T follicular helper cell (primary cell): Measurements from ENCODE around the gene OR2L2.
"Not testable (repeated sequence)": the region's sequence is repeated elsewhere in the genome, so short reads cannot be mapped to it uniquely, and the experiment has no call there.

Source experiments
- DNase-seq: peaks from one replicate; pipeline ENCODE4 v3.0.0-alpha.2; 2020; ENCODE audit warnings: low read depth
- total RNA-seq, 2 experiments: gene quantifications; one replicate each; lab custom pipeline; 2026; lab: John Stamatoyannopoulos, UW

OR2L2 gene, protein sequence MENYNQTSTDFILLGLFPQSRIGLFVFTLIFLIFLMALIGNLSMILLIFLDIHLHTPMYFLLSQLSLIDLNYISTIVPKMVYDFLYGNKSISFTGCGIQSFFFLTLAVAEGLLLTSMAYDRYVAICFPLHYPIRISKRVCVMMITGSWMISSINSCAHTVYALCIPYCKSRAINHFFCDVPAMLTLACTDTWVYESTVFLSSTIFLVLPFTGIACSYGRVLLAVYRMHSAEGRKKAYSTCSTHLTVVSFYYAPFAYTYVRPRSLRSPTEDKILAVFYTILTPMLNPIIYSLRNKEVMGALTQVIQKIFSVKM
- 0 reads per million in 2 experiments for total RNA-seq

DNA sequence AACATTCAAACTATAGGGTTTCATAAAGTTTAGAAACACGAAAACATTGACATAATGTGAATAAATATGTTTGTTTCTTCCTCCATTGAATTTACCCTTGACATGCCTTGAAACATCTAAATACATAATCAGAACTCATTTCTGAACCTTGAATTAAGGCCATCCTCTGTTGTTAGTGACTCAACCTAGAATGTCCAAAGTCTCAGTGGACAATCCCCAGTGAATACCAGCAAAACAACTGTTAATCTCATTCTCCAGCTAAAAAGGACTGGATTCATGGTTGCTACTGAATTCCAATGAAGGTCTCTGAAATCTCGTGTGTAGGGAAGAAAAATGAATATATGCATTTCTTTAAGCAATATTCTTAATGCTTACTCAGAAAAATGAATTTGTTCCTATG, at the start of gene OR2L2:
OR2L2 (plus strand) TSS at position 301 of the 400 bp plus-strand sequence. CDS start 8,198 bp downstream, outside the sequence.
- no peak for DNase-seq

DNA sequence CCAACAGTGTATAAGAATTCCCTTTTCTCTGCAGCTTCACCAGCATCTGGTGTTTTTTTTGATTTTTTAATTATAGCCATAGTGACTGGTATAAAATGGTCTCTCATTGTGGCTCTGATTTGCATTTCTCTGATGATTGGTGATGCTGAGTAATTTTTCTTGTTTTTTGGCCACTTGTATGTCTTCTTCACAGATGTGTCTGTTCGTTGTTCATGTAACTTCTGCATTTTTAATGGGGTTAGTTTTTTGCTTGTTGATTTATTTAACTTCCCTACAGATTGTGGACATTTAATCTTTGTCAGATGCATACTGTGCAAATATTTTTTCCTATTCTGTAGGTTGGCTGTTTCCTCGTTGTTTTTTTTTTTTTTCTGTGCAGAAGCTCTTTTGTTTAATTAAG, 36.9 kb upstream of the OR2L2 start:
- no peak for DNase-seq

DNA sequence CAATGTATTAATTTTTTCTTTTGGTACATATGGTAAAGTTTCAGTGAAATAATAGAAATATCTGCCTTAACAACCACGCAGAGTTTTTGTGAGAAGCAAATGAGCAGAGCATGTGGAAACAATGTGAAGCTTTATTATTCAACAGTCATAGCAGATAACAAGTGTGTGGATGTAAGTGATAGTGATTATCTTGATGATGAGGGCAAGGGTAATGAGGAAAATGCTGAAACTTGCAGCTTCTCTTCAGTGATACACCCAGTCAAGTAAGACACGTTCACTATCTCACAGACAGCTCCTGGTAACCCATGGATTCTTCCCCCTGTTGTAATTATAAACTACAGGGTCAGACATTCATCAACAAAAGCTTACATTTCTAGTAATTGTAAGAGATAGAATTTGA, 31.1 kb upstream of the OR2L2 start:
- no peak for DNase-seq

DNA sequence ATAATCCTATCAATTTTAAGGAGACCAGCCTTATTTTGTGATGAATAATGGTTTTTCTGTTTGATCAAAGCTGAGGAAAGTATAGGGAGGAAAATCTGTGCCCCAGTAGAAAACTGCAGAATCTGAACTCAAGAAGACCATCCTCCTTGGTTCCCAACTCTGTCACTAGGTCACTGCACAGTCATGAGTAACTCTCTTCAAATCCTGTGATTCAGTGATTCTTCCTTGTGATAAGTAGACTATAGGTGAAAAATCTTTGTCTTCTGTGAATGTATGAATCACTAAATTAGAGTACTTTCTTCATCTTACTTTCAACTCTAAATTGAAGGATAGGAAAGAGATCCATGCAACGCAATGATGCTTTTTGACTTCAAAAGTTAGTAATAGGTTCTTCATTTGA, 29.7 kb upstream of the OR2L2 start:
- no peak for DNase-seq

DNA sequence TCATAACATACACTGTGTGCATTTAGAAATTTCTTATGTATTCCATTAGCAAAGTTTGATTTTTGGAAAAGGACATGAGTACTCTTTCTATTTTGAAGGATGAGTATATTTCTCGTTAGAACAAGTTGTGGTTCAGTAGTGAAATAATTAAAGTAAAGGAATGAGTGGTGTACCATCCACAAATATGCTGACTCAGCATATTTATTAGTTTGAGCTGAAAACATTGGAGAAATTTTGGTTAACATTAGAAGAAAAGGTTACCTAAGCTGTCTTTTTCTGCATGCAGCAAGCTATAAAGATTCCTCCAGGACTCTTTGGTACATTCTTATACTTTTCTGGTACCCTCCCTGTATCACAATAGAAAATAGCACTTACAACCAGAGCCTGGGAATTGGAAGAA, 22.1 kb upstream of the OR2L2 start:
- DNase-seq: no peak

DNA sequence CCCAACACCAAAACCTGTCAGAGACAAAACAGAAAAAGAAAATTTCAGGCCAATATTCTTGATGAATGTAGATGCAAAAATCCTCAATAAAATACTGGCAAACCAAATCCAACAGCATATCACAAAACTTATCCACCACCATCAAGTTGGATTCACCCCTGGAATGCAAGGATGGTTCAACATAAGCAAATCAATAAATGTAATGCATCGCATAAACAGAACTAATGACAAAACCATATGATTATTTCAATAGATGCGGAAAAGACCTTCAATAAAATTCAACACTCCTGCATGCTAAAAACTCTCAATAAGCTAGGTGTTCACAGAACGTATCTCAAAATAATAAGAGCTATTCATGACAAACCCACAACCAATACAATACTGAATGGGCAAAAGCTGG, 20.2 kb upstream of the OR2L2 start:
- no peak for DNase-seq

DNA sequence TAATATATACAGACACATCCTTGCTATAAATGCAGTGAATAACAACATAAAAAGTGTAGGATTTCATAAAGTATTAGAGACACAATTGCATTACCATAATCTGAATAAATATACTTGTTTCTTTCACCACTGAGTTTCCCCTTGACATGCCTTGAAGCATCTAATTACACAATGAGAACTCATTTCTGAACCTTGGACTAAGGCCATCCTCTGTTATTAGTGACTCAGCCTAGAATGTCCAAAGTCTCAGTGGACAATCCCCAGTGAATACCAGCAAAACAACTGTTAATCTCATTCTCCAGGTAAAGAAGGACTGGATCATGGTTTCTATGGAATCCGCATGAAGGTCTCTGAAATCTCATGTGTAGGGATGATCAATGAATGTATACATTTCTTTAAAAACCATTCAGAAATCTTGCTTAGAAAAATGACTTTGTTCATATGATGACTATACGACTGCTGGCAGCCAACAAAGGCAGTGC, 16.6 kb upstream of the OR2L2 start, which contains the start of gene OR2L5:
OR2L5 (plus strand) TSS at position 432 of the 482 bp plus-strand sequence. CDS start 8,288 bp downstream, outside the sequence.
- no peak for DNase-seq

DNA sequence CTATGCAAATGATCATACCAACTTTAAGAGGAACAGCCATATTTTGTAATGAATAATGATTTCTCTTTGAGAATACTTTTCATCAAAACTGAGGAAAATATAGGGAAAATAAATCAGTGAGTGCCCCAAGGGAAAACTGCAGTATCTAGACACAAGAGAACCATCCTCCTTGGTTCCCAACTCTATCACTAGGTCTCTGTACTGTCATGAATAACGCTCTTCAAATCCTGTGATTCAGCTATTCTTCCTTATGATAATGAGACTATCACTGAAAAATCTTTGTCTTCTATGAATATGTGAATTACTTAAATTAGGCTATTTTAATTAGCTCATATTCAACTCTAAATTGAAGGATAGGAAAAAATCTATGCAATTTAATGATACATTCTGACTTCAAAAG, 14.1 kb upstream of the OR2L2 start:
- DNase-seq: no peak

DNA sequence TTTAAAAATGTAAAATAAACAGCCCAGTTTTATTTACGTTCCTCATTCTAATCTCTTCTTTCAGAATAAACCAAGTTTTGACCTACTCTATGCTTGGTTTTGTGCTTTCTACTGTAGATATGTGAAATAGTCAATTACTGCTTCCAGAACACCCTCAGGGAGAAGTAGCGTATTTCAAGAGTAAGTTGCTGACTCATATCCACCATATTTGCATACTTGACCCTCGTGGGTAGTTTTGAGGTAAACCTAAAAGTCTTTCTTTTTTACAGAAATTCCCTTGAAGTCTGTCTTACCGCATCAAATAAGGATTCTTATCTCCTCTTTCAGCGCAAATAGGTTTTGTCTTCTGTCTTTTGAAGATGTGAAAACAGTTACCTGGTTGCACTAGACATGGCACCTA, 15.3 kb downstream of the OR2L2 start:
- DNase-seq: no peak

DNA sequence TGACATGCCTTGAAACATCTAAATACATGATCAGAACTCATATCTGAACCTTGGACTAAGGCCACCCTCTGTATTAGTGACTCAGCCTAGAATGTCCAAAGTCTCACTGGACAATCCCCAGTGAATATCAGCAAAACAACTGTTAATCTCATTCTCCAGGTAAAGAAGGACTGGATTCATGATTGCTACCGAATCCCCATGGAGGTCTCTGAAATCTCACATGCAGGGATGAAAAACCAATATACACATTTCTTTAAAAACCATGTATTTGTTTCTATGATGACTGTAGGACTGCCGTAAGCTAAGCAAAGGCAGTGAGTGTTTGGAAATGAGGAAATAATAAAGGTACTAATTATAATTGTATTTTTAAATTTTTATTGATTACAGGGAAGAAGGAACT, 16.7 kb downstream of the OR2L2 start, which contains the start of gene OR2L3:
OR2L3 (plus strand) TSS at position 301 of the 400 bp plus-strand sequence. CDS start 13,846 bp downstream, outside the sequence.
- no peak for DNase-seq

DNA sequence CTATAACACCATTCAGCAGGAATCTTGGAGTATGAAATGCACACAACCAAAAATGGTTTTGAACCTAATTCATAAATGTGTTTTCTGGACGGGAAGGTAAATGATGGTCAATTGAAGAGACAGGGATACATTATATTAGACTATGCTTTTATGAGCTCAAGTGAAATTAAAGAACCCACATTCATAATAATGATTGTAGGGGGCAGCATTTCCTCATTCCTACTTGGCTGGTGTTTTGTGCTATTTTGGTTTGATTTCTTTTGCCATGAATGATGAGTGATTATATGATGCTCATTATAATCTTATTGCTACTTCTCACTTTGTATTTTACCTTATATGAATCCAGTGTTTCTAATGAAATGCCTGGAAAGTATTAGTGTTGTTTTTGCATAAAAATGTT, 17.1 kb downstream of the OR2L2 start:
- no peak for DNase-seq

DNA sequence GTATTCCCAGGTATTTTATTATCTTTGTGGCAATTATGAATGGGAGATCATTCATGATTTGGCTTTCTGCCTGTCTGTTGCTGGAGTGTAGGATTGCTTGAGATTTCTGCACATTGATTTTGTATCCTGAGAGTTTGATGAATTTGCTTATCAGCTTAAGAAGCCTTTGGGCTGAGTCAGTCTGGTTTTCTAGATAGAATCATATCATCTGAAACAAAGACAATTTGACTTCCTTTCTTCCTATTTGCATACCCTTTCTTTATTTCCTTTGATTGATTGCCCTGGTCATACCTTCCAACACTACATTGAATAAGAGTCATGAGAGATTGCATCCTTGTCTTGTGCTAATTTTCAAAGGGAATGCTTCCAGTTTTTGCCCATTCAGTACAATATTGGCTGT, 24.8 kb downstream of the OR2L2 start:
- DNase-seq: no peak

DNA sequence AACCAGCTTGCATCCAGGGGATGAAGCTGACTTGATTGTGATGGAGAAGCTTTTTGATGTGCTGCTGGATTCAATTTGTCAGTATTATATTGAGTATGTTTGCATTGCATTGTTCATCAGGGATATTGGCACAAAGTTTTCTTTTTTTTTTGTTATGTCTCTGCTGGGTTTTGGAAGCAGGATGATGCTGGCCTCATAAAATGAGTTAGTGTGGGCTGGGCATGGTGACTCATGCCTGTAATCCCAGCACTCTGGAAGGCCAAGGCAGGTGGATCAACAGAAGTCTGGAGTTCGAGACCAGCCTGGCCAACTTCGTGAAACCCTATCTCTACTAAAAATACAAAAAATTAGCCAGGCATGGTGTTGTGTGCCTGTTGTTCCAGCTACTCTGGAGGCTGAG, 25.4 kb downstream of the OR2L2 start:
- DNase-seq: no peak

DNA sequence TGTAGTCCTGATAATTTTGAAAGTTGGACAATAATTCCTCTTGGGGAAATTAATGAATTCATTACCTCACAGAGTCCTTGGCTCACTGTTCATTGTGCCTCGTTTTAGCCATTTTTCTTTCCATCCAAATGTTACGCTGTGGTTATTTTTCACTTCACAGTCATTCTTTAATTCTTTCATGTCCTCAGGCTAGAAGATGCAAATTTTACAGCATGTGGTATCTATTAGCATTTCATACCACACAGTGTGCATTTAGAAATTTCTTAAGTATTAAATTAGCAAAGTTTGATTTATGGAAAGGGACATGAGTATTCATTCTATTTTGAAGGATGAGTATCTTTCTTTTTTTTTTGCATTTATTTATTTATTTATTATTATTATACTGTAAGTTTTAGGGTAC, 35.2 kb downstream of the OR2L2 start:
- DNase-seq: no peak

DNA sequence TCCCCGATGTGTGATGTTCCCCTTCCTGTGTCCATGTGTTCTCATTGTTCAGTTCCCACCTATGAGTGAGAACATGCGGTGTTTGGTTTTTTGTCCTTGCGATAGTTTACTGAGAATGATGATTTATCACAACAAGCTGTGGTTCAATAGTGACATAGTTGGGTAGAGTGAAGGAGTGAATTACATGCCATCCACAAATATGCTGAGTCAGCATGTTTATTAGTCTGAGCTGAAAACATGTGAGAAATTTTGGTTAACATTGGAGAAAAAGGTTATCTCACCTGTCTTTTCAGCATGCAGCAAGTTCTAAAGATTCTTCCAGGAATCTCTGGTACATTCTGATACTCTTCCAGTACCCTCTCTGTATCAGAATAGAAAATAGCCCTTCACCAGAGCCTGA, 35.7 kb downstream of the OR2L2 start:
- DNase-seq: no peak

DNA sequence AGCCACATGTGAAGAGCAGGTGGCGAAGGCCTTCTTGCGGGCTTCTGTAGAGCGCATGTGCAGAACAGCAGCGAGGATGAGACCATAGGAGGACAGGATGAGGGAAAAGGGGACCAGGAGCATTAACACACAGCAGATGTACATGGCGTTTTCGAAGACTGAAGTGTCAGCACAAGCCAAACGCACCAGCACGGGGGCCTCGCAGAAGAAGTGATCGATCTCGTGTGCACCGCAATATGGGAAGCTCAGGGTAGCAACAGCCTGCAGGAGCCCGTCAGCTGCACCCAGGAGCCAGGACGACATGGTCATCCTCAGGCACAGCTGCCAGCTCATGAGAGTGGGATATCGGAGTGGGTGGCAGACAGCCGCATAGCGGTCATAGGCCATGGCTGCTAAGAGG, 54.0 kb downstream of the OR2L2 start:
- DNase-seq: not testable (repeated sequence)
